Measurements from ENCODE around the gene ALKBH5. TPM values are rescaled to one million over a fixed set of nuclear protein-coding genes. Genes with fewer than 3 reads are reported as not detected.
"Not testable (repeated sequence)": the region's sequence is repeated elsewhere in the genome, so short reads cannot be mapped to it uniquely, and the experiment has no call there.

The ALKBH5 gene
- polyA plus RNA-seq, 3 donors, result 50.4 to 79.1 (median 78.9) TPM

- Histone ChIP-seq H2AFZ (ENCODE audit: insufficient read depth, low read depth, low read length, poor library complexity, severe bottlenecking) (no peak overlapping the region), H3K4me1 (ENCODE audit: control insufficient read depth in 1 of 2, insufficient read depth in 2 of 2, low read length in 2 of 2) (no peaks in the 10 kb centered on the region), H3K4me3 (replicated peaks in 1 of 3; ENCODE audit: low read depth in 2 of 3, low read length in 3 of 3) (no peak overlapping the region), H3K79me2 (ENCODE audit: insufficient read depth, low read length) (peaks cover 18% of the 10 kb centered on the region), H3K4me2 (replicated peaks; ENCODE audit: extremely low read depth, low read length, poor library complexity, severe bottlenecking) (no peak overlapping the region), H3K9me3 (replicated peaks in 1 of 2; ENCODE audit: control insufficient read depth in 1 of 2, insufficient read depth in 1 of 2, low read length in 2 of 2) (no peaks in the 10 kb centered on the region), H3K9ac (ENCODE audit: insufficient read depth, low read length, poor library complexity, severe bottlenecking) (no peak overlapping the region), H4K20me1 (ENCODE audit: insufficient read depth, low read length) (peaks cover 64% of the 10 kb centered on the region), H3K27me3 (ENCODE audit: control insufficient read depth in 2 of 2, insufficient read depth in 2 of 2, low read length in 2 of 2) (no peaks in the 10 kb centered on the region), H3K27ac (ENCODE audit: low read depth in 1 of 2, low read length in 2 of 2) (no peak overlapping the region), H3K36me3 (replicated peaks in 1 of 2; ENCODE audit: control insufficient read depth in 1 of 2, insufficient read depth in 2 of 2, low read length in 2 of 2) (peaks cover 73 to 80% of the 10 kb centered on the region in 2 donors)
- Mint-ChIP-seq H3K4me1 (no peaks in the 10 kb centered on the region), H3K9me3 (no peaks in the 10 kb centered on the region), H3K4me3 (no peak overlapping the region), H3K27me3 (ENCODE audit: low read depth in 3 of 3) (peaks cover 0 to 1% (median 1%) of the 10 kb centered on the region in 3 donors), H3K36me3 (peaks cover 59 to 82% of the 10 kb centered on the region in 2 donors), H3K27ac (no peak overlapping the region)
- TF ChIP-seq, protein P1, sequence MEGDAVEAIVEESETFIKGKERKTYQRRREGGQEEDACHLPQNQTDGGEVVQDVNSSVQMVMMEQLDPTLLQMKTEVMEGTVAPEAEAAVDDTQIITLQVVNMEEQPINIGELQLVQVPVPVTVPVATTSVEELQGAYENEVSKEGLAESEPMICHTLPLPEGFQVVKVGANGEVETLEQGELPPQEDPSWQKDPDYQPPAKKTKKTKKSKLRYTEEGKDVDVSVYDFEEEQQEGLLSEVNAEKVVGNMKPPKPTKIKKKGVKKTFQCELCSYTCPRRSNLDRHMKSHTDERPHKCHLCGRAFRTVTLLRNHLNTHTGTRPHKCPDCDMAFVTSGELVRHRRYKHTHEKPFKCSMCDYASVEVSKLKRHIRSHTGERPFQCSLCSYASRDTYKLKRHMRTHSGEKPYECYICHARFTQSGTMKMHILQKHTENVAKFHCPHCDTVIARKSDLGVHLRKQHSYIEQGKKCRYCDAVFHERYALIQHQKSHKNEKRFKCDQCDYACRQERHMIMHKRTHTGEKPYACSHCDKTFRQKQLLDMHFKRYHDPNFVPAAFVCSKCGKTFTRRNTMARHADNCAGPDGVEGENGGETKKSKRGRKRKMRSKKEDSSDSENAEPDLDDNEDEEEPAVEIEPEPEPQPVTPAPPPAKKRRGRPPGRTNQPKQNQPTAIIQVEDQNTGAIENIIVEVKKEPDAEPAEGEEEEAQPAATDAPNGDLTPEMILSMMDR (IDR thresholded peaks at IDR 0.05), result no peak
- intact Hi-C loops (cut with micrococcal nuclease), result no loop called here
- WGBS (ENCODE audit: insufficient coverage), result 95% methylated on average over 14 of the region's 19 CpGs
- DNase-seq, result no peak
Observed at GRCh38 chr17:18208092-18208491, 24.5 kb downstream of the ALKBH5 start.

GRCh38 chr17:18213666-18214270 is 30.1 kb downstream of the ALKBH5 start:
- Histone ChIP-seq H3K9ac (ENCODE audit: insufficient read depth, low read length, poor library complexity, severe bottlenecking) (no peak overlapping the region), H4K20me1 (ENCODE audit: insufficient read depth, low read length) (peaks cover 17% of the 10 kb centered on the region), H3K27ac (ENCODE audit: low read depth in 1 of 2, low read length in 2 of 2) (no peak overlapping the region), H3K4me2 (replicated peaks; ENCODE audit: extremely low read depth, low read length, poor library complexity, severe bottlenecking) (no peak overlapping the region), H3K36me3 (replicated peaks in 1 of 2; ENCODE audit: control insufficient read depth in 1 of 2, insufficient read depth in 2 of 2, low read length in 2 of 2) (peaks cover 22 to 23% of the 10 kb centered on the region in 2 donors), H3K9me3 (replicated peaks in 1 of 2; ENCODE audit: control insufficient read depth in 1 of 2, insufficient read depth in 1 of 2, low read length in 2 of 2) (no peaks in the 10 kb centered on the region), H2AFZ (ENCODE audit: insufficient read depth, low read depth, low read length, poor library complexity, severe bottlenecking) (no peak overlapping the region), H3K27me3 (ENCODE audit: control insufficient read depth in 2 of 2, insufficient read depth in 2 of 2, low read length in 2 of 2) (no peaks in the 10 kb centered on the region), H3K4me3 (replicated peaks in 1 of 3; ENCODE audit: low read depth in 2 of 3, low read length in 3 of 3) (no peak overlapping the region), H3K4me1 (ENCODE audit: control insufficient read depth in 1 of 2, insufficient read depth in 2 of 2, low read length in 2 of 2) (no peaks in the 10 kb centered on the region), H3K79me2 (ENCODE audit: insufficient read depth, low read length) (no peaks in the 10 kb centered on the region)
- TF ChIP-seq, protein P1 (IDR thresholded peaks at IDR 0.05), result no peak
- peaks cover 0 to 2% (median 1%) of the 10 kb centered on the region in 3 donors for H3K27me3 Mint-ChIP-seq (ENCODE audit: low read depth in 3 of 3)
- no peak for DNase-seq
- peak overlapping the region in 2 of 7 donors; percentile 51 to 58 for H3K27ac Mint-ChIP-seq
- H3K9me3 Mint-ChIP-seq, result no peaks in the 10 kb centered on the region
- H3K36me3 Mint-ChIP-seq, result peaks cover 19 to 31% of the 10 kb centered on the region in 2 donors
- H3K4me3 Mint-ChIP-seq, result no peak overlapping the region
- no peaks in the 10 kb centered on the region for H3K4me1 Mint-ChIP-seq
- WGBS (ENCODE audit: insufficient coverage), result 78% methylated on average over 5 of the region's 7 CpGs
- intact Hi-C loops (cut with micrococcal nuclease), result no loop called here

DNA sequence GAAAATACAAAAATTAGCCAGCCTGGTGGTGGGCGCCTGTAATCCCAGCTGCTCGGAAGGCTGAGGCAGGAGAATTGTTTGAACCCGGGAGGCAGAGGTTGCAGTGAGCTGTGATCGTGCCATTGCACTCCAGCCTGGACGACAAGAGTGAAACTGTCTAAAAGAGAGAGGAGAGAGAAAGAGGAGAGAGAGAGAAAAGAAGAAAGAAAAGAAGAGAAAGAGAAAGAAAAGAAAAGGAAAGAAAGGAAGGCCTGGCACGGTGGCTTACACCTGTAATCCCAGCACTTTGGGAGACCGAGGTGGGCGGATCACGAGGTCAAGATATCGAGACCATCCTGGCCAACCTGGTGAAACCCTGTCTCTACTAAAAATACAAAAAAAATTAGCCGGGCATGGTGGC is 33.3 kb downstream of the ALKBH5 start:
- H3K27ac Mint-ChIP-seq; H3K9me3 ChIP-seq (replicated peaks in 1 of 2; ENCODE audit: control insufficient read depth in 1 of 2, insufficient read depth in 1 of 2, low read length in 2 of 2); H3K4me3 ChIP-seq (replicated peaks in 1 of 3; ENCODE audit: low read depth in 2 of 3, low read length in 3 of 3); intact Hi-C loops (cut with micrococcal nuclease); H3K9me3 Mint-ChIP-seq; H3K4me3 Mint-ChIP-seq; H3K4me1 ChIP-seq (ENCODE audit: control insufficient read depth in 1 of 2, insufficient read depth in 2 of 2, low read length in 2 of 2); H3K36me3 ChIP-seq (replicated peaks in 1 of 2; ENCODE audit: control insufficient read depth in 1 of 2, insufficient read depth in 2 of 2, low read length in 2 of 2); H2AFZ ChIP-seq (ENCODE audit: insufficient read depth, low read depth, low read length, poor library complexity, severe bottlenecking); H3K27ac ChIP-seq (ENCODE audit: low read depth in 1 of 2, low read length in 2 of 2); H3K9ac ChIP-seq (ENCODE audit: insufficient read depth, low read length, poor library complexity, severe bottlenecking); H3K36me3 Mint-ChIP-seq; H3K27me3 ChIP-seq (ENCODE audit: control insufficient read depth in 2 of 2, insufficient read depth in 2 of 2, low read length in 2 of 2); H3K79me2 ChIP-seq (ENCODE audit: insufficient read depth, low read length); H4K20me1 ChIP-seq (ENCODE audit: insufficient read depth, low read length); DNase-seq; H3K27me3 Mint-ChIP-seq (ENCODE audit: low read depth in 3 of 3); H3K4me1 Mint-ChIP-seq; H3K4me2 ChIP-seq (replicated peaks; ENCODE audit: extremely low read depth, low read length, poor library complexity, severe bottlenecking): not testable (repeated sequence)
- 94% methylated on average over 5 of the region's 11 CpGs for WGBS (ENCODE audit: insufficient coverage)

Measured in CD14-positive monocyte (primary cell).